Measurements from ENCODE around the gene CFAP69. TPM values are rescaled to one million over a fixed set of nuclear protein-coding genes. Genes with fewer than 3 reads are reported as not detected.

The CFAP69 gene
- total RNA-seq, 1 donor from 2014 or later, result 0.85 TPM

GRCh38 chr7:90290244-90291113 lies 45.5 kb downstream of the CFAP69 start:
- no peaks in the 10 kb centered on the region for H3K9me3 ChIP-seq
- no peak overlapping the region for H3K27ac ChIP-seq
- H3K4me1 ChIP-seq, result no peaks in the 10 kb centered on the region
- intact Hi-C loops (cut with DNase I), result loop anchor here (10.0 kb wide), 1 partner anchor 136 kb away; the partner anchor contains the start of gene STEAP1
- H3K36me3 ChIP-seq, result no peaks in the 10 kb centered on the region
- no peak for DNase-seq (ENCODE audit: low spot score in 2 of 2)
- TF ChIP-seq CTCF (IDR thresholded peaks at IDR 0.05), result no peak
- no peaks in the 10 kb centered on the region for H3K27me3 ChIP-seq
- H3K4me3 ChIP-seq, result no peak overlapping the region

DNA sequence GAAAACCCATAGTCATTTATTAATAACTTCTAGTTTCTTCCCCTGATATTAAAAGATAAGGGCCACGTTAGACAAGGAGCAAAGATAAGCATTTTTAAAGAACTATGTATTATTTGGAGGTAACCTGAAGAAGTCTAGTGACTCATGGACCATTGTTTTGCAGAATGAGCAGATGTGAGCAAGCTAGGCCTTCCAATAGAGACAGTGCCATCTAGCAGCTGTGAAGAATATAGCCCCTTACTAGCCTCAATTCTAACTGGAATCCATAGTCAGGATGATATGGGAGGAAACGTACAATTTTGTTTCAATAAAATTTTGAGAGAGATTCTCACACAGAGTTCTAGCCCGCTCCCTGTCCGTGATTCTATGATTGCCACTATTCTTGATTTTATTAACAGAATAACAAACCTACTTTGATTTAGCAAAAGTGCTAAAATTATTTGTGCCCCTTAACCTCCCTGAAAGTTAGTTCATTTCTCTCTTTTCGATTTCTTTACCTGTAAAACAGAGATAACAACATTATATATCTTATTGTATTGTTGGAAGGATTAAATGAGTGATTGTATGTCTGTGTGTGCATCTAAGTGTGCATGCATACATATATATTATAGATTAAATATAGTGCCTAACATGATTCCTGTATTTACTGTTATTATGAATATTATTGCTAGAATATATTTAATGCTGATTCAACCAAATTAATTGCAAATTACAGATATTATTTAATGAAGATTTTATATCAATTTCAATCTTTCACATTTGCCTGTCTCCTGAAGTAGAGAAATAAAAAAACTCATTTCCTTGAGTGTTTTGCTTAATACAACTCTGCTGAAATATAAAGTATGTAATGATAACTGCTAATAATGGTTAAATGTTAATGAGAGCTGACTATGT lies 53.4 kb downstream of the CFAP69 start:
- H3K9me3 ChIP-seq, result no peaks in the 10 kb centered on the region
- DNase-seq (ENCODE audit: low spot score in 2 of 2), result no peak
- H3K27ac ChIP-seq, result no peak overlapping the region
- intact Hi-C loops (cut with DNase I), result loop anchor here (10.0 kb wide), 1 partner anchor 144 kb away; the partner anchor contains the start of gene STEAP1
- TF ChIP-seq CTCF (IDR thresholded peaks at IDR 0.05), result peak in 2 of 3 experiments; percentile 38 to 49
- H3K36me3 ChIP-seq, result no peaks in the 10 kb centered on the region
- no peak overlapping the region for H3K4me3 ChIP-seq
- H3K27me3 ChIP-seq, result no peaks in the 10 kb centered on the region
- H3K4me1 ChIP-seq, result no peaks in the 10 kb centered on the region

- Histone ChIP-seq H3K36me3 (peaks cover 0 to 2% of the 10 kb centered on the region in 2 donors), H3K4me1 (no peaks in the 10 kb centered on the region), H3K9me3 (no peaks in the 10 kb centered on the region), H3K27ac (no peak overlapping the region), H3K27me3 (no peaks in the 10 kb centered on the region), H3K4me3 (no peak overlapping the region)
- no peak for TF ChIP-seq CTCF (IDR thresholded peaks at IDR 0.05)
- intact Hi-C loops (cut with DNase I), result no loop called here
- DNase-seq (ENCODE audit: low spot score in 2 of 2), result no peak
Observed at GRCh38 chr7:90303241-90303640, 58.3 kb downstream of the CFAP69 start.

- H3K9me3 ChIP-seq, result no peaks in the 10 kb centered on the region
- no peak for TF ChIP-seq CTCF (IDR thresholded peaks at IDR 0.05)
- H3K4me1 ChIP-seq, result no peaks in the 10 kb centered on the region
- H3K36me3 ChIP-seq, result peaks cover 0 to 2% of the 10 kb centered on the region in 2 donors
- H3K4me3 ChIP-seq, result no peak overlapping the region
- DNase-seq (ENCODE audit: low spot score in 2 of 2), result no peak
- H3K27me3 ChIP-seq, result no peaks in the 10 kb centered on the region
- H3K27ac ChIP-seq, result no peak overlapping the region
- intact Hi-C loops (cut with DNase I), result loop anchor here (5.0 kb wide), 1 partner anchor 117 kb away; no protein-coding TSS in a partner anchor
Observed at GRCh38 chr7:90309872-90310271, 64.9 kb downstream of the CFAP69 start.

DNA sequence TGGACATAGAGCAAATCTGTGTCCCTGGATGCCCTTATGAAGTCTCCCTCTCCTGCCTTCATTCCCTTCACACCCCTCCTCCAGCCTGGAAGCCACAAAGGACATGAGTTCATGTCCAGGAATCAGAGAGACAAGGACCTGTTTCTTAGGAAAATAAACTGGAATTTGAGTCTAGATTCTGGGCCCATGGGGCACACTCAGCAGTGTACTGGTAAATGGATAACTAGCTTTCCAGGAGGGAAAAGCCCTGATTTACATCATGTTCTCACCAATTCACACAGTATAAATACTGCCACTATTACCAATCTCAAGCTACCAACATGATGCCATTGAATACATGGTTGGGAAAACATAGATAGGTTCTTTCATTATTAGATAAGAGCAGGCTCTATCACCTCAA lies 66.2 kb downstream of the CFAP69 start:
- intact Hi-C loops (cut with DNase I), result loop anchor here (5.0 kb wide), 1 partner anchor 116 kb away; no protein-coding TSS in a partner anchor
- H3K27me3 ChIP-seq, result no peaks in the 10 kb centered on the region
- H3K27ac ChIP-seq, result no peak overlapping the region
- H3K9me3 ChIP-seq, result no peaks in the 10 kb centered on the region
- no peak for DNase-seq (ENCODE audit: low spot score in 2 of 2)
- TF ChIP-seq CTCF (IDR thresholded peaks at IDR 0.05), result no peak
- H3K4me1 ChIP-seq, result no peaks in the 10 kb centered on the region
- H3K36me3 ChIP-seq, result peaks cover 0 to 2% of the 10 kb centered on the region in 2 donors
- H3K4me3 ChIP-seq, result no peak overlapping the region
